Activated CD4-positive, alpha-beta T cell treated with anti-CD3 and anti-CD28 coated beads for 48 hours (primary cell): ENCODE data around the gene DDN.

ENCODE experiments used
- DNase-seq: peaks from one replicate; pipeline ENCODE4 v3.0.0-alpha.2; 2020

DDN gene

GRCh38 chr12:48999371-49000131 is at the start of gene DDN:
TSS of gene DDN (minus strand) at chr12:48999375. CDS start at chr12:48999287, 88 bp downstream.
- DNase-seq, result peak; percentile 68

- no peak for DNase-seq
Measured at GRCh38 chr12:49048953-49049352, 49.8 kb upstream of the DDN start.

- no peak for DNase-seq
Measured at GRCh38 chr12:49046129-49046895, 47.1 kb upstream of the DDN start.

GRCh38 chr12:49044660-49045059 is 45.5 kb upstream of the DDN start:
- DNase-seq, result no peak

GRCh38 chr12:49043856-49044258 is 44.7 kb upstream of the DDN start:
- DNase-seq, result peak; percentile 90

- DNase-seq, result no peak
Measured at GRCh38 chr12:49043241-49043640, 44.1 kb upstream of the DDN start.

GRCh38 chr12:49041881-49042484 is 42.8 kb upstream of the DDN start:
- DNase-seq, result no peak

GRCh38 chr12:49041036-49041880 is 42.1 kb upstream of the DDN start:
- no peak for DNase-seq

- no peak for DNase-seq
Measured at GRCh38 chr12:49040364-49040855, 41.2 kb upstream of the DDN start.

GRCh38 chr12:49039421-49040363 is 40.5 kb upstream of the DDN start:
- DNase-seq, result no peak

GRCh38 chr12:49038291-49038955 is 39.2 kb upstream of the DDN start:
- DNase-seq, result no peak

GRCh38 chr12:49037947-49038237 is 38.7 kb upstream of the DDN start:
- no peak for DNase-seq

- no peak for DNase-seq
Measured at GRCh38 chr12:49037111-49037946, 38.2 kb upstream of the DDN start.

- DNase-seq, result no peak
Measured at GRCh38 chr12:49036029-49036428, 36.9 kb upstream of the DDN start.

- DNase-seq, result no peak
Measured at GRCh38 chr12:49034286-49034622, 35.1 kb upstream of the DDN start.

GRCh38 chr12:49033611-49034285 is 34.6 kb upstream of the DDN start:
- DNase-seq, result no peak

- no peak for DNase-seq
Measured at GRCh38 chr12:49032679-49033447, 33.7 kb upstream of the DDN start.

GRCh38 chr12:49032276-49032675 is 33.1 kb upstream of the DDN start:
- DNase-seq, result no peak

GRCh38 chr12:49031573-49032161 is 32.5 kb upstream of the DDN start:
- no peak for DNase-seq
